ENCODE data around the gene TRAPPC3L. TPM values are rescaled to one million over a fixed set of nuclear protein-coding genes. Genes with fewer than 3 reads are reported as not detected.

The TRAPPC3L gene
- total and polyA plus RNA-seq, 2 of the 8 experiments (the other 6 are each of a cell fraction or from before 2014, with no cell fraction given), result not detected

GRCh38 chr6:116514111-116514510, 31.4 kb downstream of the TRAPPC3L start (continued):
- TF ChIP-seq JUN (IDR thresholded peaks at IDR 0.05; ENCODE audit: low read depth, low read length), result no peak

Measured in H1 (cell line).